Measurements from ENCODE around the gene FKBP1A.

GRCh38 chr20:1370548-1371110 is 22.2 kb downstream of the FKBP1A start:
- TF ChIP-seq POLR2A (IDR thresholded peaks at IDR 0.05): no peak
- TF ChIP-seq CTCF (IDR thresholded peaks at IDR 0.05): no peak
